H1 (cell line): ENCODE measurements around the gene ZNF385D. TPM values are rescaled to one million over a fixed set of nuclear protein-coding genes. Genes with fewer than 3 reads are reported as not detected.

ENCODE experiments used
- CBX8 ChIP-seq: fragments of 300-800, 300-1000 bp; sonication (generic); IDR thresholded peaks from 2 replicates; pipeline ENCODE4 v1.7.1; 2016; ENCODE audit warnings: low read depth, low read length, borderline replicate concordance
- EGR1 ChIP-seq: IDR thresholded peaks from 2 replicates; pipeline ENCODE4 v1.6.1; 2011; ENCODE audit warnings: low read depth, low read length, borderline replicate concordance
- SIX5 ChIP-seq: IDR thresholded peaks from 2 replicates; pipeline ENCODE4 v1.6.1; 2011; ENCODE audit warnings: mild to moderate bottlenecking, low read depth, low read length
- SP2 ChIP-seq: IDR thresholded peaks from 2 replicates; pipeline ENCODE4 v1.6.1; 2012; ENCODE audit warnings: mild to moderate bottlenecking, low read length, inconsistent platforms
- ZNF274 ChIP-seq: IDR thresholded peaks from 2 replicates; pipeline ENCODE4 v1.7.0; 2012; ENCODE audit warnings: low read length, borderline replicate concordance; ENCODE audit errors: extremely low read depth
- polyA plus RNA-seq, 7 experiments: library from polyadenylated mRNA; depleted of rRNA in 3 of 7; stranded (reverse) in 5 of 7; unstranded in 2 of 7; fragments of >200 nt in 5 of 7; fragments of 200-250 nt in 2 of 7; gene quantifications; 1 replicate in 5 of 7; 2 replicates in 1 of 7; 4 replicates in 1 of 7; pipeline versions ENCODE4 v1.2.1 to v1.2.3, GENCODE V29; 2011 to 2013; ENCODE audit warnings: missing spikeins in 2 of 7, mixed read lengths in 2 of 7
- total RNA-seq: library from RNA; stranded (reverse); fragmentation: NEBNext Ultra II Directional; extraction: Animal tissue kit (Norgen Biotek cat#: 25700); gene quantifications from 2 replicates; pipeline ENCODE4 v1.2.1, GENCODE V29; 2021
- TF ChIP-seq, protein P1 (sequence below): fragments of 300-600 bp; sonication (generic); IDR thresholded peaks from 2 replicates; pipeline ENCODE4 v1.7.1; 2012; ENCODE audit warnings: low read length, moderate library complexity, mild to moderate bottlenecking, inconsistent platforms; ENCODE audit not compliant: insufficient replicate concordance

Gene ZNF385D
- total and polyA plus RNA-seq, 2 of the 8 experiments (the other 6 are each of a cell fraction or from before 2014, with no cell fraction given): 5.9 to 10.8 TPM

DNA sequence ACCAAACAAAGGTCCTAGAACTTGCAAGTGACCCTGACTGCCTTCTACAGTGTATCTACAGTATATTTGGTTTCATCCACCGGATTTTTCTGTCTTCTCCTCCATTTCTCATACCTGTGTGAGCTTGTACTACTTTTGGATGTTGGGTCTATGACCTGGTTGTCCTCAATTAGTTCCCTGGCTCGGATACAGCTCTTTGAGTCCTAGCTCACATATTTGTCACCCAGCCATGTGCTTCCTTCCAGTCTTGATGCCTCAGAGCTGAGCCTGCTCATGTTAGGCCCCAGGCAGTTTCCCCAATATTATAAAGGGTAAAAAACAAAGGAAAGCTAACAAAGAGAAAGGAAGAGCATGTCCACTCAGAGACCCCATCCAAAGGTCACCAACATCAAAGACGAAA is 28.2 kb downstream of the ZNF385D start (continued):
- TF ChIP-seq, protein P1, sequence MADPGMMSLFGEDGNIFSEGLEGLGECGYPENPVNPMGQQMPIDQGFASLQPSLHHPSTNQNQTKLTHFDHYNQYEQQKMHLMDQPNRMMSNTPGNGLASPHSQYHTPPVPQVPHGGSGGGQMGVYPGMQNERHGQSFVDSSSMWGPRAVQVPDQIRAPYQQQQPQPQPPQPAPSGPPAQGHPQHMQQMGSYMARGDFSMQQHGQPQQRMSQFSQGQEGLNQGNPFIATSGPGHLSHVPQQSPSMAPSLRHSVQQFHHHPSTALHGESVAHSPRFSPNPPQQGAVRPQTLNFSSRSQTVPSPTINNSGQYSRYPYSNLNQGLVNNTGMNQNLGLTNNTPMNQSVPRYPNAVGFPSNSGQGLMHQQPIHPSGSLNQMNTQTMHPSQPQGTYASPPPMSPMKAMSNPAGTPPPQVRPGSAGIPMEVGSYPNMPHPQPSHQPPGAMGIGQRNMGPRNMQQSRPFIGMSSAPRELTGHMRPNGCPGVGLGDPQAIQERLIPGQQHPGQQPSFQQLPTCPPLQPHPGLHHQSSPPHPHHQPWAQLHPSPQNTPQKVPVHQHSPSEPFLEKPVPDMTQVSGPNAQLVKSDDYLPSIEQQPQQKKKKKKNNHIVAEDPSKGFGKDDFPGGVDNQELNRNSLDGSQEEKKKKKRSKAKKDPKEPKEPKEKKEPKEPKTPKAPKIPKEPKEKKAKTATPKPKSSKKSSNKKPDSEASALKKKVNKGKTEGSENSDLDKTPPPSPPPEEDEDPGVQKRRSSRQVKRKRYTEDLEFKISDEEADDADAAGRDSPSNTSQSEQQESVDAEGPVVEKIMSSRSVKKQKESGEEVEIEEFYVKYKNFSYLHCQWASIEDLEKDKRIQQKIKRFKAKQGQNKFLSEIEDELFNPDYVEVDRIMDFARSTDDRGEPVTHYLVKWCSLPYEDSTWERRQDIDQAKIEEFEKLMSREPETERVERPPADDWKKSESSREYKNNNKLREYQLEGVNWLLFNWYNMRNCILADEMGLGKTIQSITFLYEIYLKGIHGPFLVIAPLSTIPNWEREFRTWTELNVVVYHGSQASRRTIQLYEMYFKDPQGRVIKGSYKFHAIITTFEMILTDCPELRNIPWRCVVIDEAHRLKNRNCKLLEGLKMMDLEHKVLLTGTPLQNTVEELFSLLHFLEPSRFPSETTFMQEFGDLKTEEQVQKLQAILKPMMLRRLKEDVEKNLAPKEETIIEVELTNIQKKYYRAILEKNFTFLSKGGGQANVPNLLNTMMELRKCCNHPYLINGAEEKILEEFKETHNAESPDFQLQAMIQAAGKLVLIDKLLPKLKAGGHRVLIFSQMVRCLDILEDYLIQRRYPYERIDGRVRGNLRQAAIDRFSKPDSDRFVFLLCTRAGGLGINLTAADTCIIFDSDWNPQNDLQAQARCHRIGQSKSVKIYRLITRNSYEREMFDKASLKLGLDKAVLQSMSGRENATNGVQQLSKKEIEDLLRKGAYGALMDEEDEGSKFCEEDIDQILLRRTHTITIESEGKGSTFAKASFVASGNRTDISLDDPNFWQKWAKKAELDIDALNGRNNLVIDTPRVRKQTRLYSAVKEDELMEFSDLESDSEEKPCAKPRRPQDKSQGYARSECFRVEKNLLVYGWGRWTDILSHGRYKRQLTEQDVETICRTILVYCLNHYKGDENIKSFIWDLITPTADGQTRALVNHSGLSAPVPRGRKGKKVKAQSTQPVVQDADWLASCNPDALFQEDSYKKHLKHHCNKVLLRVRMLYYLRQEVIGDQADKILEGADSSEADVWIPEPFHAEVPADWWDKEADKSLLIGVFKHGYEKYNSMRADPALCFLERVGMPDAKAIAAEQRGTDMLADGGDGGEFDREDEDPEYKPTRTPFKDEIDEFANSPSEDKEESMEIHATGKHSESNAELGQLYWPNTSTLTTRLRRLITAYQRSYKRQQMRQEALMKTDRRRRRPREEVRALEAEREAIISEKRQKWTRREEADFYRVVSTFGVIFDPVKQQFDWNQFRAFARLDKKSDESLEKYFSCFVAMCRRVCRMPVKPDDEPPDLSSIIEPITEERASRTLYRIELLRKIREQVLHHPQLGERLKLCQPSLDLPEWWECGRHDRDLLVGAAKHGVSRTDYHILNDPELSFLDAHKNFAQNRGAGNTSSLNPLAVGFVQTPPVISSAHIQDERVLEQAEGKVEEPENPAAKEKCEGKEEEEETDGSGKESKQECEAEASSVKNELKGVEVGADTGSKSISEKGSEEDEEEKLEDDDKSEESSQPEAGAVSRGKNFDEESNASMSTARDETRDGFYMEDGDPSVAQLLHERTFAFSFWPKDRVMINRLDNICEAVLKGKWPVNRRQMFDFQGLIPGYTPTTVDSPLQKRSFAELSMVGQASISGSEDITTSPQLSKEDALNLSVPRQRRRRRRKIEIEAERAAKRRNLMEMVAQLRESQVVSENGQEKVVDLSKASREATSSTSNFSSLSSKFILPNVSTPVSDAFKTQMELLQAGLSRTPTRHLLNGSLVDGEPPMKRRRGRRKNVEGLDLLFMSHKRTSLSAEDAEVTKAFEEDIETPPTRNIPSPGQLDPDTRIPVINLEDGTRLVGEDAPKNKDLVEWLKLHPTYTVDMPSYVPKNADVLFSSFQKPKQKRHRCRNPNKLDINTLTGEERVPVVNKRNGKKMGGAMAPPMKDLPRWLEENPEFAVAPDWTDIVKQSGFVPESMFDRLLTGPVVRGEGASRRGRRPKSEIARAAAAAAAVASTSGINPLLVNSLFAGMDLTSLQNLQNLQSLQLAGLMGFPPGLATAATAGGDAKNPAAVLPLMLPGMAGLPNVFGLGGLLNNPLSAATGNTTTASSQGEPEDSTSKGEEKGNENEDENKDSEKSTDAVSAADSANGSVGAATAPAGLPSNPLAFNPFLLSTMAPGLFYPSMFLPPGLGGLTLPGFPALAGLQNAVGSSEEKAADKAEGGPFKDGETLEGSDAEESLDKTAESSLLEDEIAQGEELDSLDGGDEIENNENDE: no peak
- TF ChIP-seq SIX5: no peak
- no peak for TF ChIP-seq ZNF274
- no peak for TF ChIP-seq EGR1
- no peak for TF ChIP-seq SP2
- no peak for TF ChIP-seq CBX8
